Osteocyte (in vitro differentiated cells): ENCODE data around the gene BLTP3A. TPM values are rescaled to one million over a fixed set of nuclear protein-coding genes. Genes with fewer than 3 reads are reported as not detected.
A peak's percentile ranks its signal among the peaks of the same experiment; 100 is the strongest.
"Not testable (repeated sequence)": the region's sequence is repeated elsewhere in the genome, so short reads cannot be mapped to it uniquely, and the experiment has no call there.

ENCODE experiments used
- DNase-seq: peaks from one replicate; pipeline ENCODE4 v3.0.0; 2021; ENCODE audit warnings: mixed read lengths; ENCODE audit not compliant: unreplicated experiment; ENCODE audit errors: extremely low spot score
- H3K27ac Mint-ChIP-seq: one replicate; pipeline ENCODE4 v1.8.0; 2021; ENCODE audit warnings: mild to moderate bottlenecking, mixed read lengths; ENCODE audit not compliant: unreplicated experiment
- H3K27me3 Mint-ChIP-seq: one replicate; pipeline ENCODE4 v1.8.0; 2021; ENCODE audit warnings: mixed read lengths; ENCODE audit not compliant: unreplicated experiment
- H3K36me3 Mint-ChIP-seq: one replicate; pipeline ENCODE4 v1.8.0; 2021; ENCODE audit warnings: mixed read lengths; ENCODE audit not compliant: unreplicated experiment
- H3K4me1 Mint-ChIP-seq: one replicate; pipeline ENCODE4 v1.8.0; 2021; ENCODE audit warnings: mixed read lengths; ENCODE audit not compliant: unreplicated experiment
- H3K4me3 Mint-ChIP-seq: one replicate; pipeline ENCODE4 v1.8.0; 2021; ENCODE audit warnings: mild to moderate bottlenecking, moderate library complexity, mixed read lengths; ENCODE audit not compliant: unreplicated experiment
- H3K9me3 Mint-ChIP-seq: one replicate; pipeline ENCODE4 v1.8.0; 2021; ENCODE audit warnings: mixed read lengths; ENCODE audit not compliant: unreplicated experiment
- CTCF ChIP-seq: fragments of 200-600 bp; sonication (generic); IDR thresholded peaks from 2 replicates; pipeline ENCODE4 v1.5.0; 2021; ENCODE audit warnings: antibody characterized with exemption, mild to moderate bottlenecking, moderate library complexity
- total RNA-seq: library from RNA; stranded (reverse); gene quantifications from 2 replicates; pipeline ENCODE4 v1.2.1, GENCODE V29; 2021

BLTP3A gene
- total RNA-seq, 1 donor from 2014 or later: 18.4 TPM

- no peaks in the 10 kb centered on the region for H3K36me3 Mint-ChIP-seq
- H3K27me3 Mint-ChIP-seq: no peaks in the 10 kb centered on the region
- H3K4me3 Mint-ChIP-seq: no peak overlapping the region
- DNase-seq: no peak
- no peaks in the 10 kb centered on the region for H3K9me3 Mint-ChIP-seq
- peaks cover 12% of the 10 kb centered on the region for H3K4me1 Mint-ChIP-seq
- H3K27ac Mint-ChIP-seq: no peak overlapping the region
- TF ChIP-seq CTCF: no peak
These were observed 19.2 kb downstream of the BLTP3A start for GRCh38 chr6:34810936-34811632.

GRCh38 chr6:34813028-34813713 is 21.3 kb downstream of the BLTP3A start:
- Mint-ChIP-seq H3K27me3 (no peaks in the 10 kb centered on the region), H3K4me3 (no peak overlapping the region), H3K9me3 (no peaks in the 10 kb centered on the region), H3K4me1 (peaks cover 12% of the 10 kb centered on the region), H3K36me3 (no peaks in the 10 kb centered on the region), H3K27ac (no peak overlapping the region)
- no peak for DNase-seq
- TF ChIP-seq CTCF: no peak

- TF ChIP-seq CTCF: no peak
- Mint-ChIP-seq H3K27ac (no peak overlapping the region), H3K4me1 (peaks cover 14% of the 10 kb centered on the region), H3K9me3 (no peaks in the 10 kb centered on the region), H3K4me3 (no peak overlapping the region), H3K27me3 (no peaks in the 10 kb centered on the region), H3K36me3 (no peaks in the 10 kb centered on the region)
- DNase-seq: no peak
These were observed 24.9 kb downstream of the BLTP3A start for GRCh38 chr6:34816635-34817301.

- no peaks in the 10 kb centered on the region for H3K27me3 Mint-ChIP-seq
- H3K36me3 Mint-ChIP-seq: no peaks in the 10 kb centered on the region
- DNase-seq: no peak
- no peak overlapping the region for H3K27ac Mint-ChIP-seq
- TF ChIP-seq CTCF: no peak
- H3K9me3 Mint-ChIP-seq: no peaks in the 10 kb centered on the region
- no peak overlapping the region for H3K4me3 Mint-ChIP-seq
- H3K4me1 Mint-ChIP-seq: peaks cover 14% of the 10 kb centered on the region
These were observed 25.6 kb downstream of the BLTP3A start for GRCh38 chr6:34817446-34817845.

DNA sequence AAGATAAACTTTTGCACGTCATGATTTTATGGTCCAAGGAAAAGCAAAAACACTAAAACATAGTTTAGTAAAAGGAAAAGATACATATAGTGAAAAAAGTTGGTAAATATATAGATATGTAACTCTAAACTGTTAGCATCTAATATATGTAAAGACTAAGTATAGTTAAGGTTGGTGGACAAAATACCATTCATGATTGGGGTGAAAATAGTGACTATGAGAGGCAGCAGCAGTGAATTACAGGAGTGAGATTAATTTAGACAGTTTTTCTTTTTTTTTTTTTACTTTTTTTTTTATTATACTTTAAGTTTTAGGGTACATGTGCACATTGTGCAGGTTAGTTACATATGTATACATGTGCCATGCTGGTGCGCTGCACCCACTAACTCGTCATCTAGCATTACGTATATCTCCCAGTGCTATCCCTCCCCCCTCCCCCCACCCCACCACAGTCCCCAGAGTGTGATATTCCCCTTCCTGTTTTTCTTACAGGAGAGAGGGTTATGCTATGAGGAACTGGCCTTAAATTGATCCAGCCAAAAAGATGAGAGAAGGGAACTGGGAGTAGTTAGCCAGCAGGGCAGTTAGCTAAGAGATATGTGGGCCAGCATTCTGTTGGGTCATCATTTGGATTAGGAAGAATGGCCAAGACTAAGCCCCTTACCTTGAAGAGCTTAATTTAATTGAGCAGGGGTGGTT is 27.1 kb downstream of the BLTP3A start:
- Mint-ChIP-seq H3K27ac (peak overlapping the region; percentile 75), H3K4me1 (peaks cover 14% of the 10 kb centered on the region), H3K36me3 (peaks cover 14% of the 10 kb centered on the region)
- H3K9me3 Mint-ChIP-seq, H3K4me3 Mint-ChIP-seq, H3K27me3 Mint-ChIP-seq, DNase-seq: not testable (repeated sequence)
